Peyer's patch (tissue), 4 donors: ENCODE results near the gene HCRTR1. TPM values are rescaled to one million over a fixed set of nuclear protein-coding genes. Genes with fewer than 3 reads are reported as not detected.
"Not testable (repeated sequence)": the region's sequence is repeated elsewhere in the genome, so short reads cannot be mapped to it uniquely, and the experiment has no call there.

ENCODE experiments used
- DNase-seq, 3 donors: peaks; one replicate each; pipeline ENCODE4 v3.0.0-alpha.2; 2017 to 2019
- H3K27ac ChIP-seq, 4 donors: fragments of 200-600 bp; sonication (generic); one replicate each; pipeline ENCODE4 v1.5.1; 2016 to 2019
- H3K27me3 ChIP-seq, 2 donors: fragments of 200-600 bp; sonication (generic); one replicate each; pipeline ENCODE4 v1.5.1; 2019
- H3K36me3 ChIP-seq, 3 donors: fragments of 200-600 bp; sonication (generic); one replicate each; pipeline ENCODE4 v1.5.1; 2016 to 2019
- H3K4me1 ChIP-seq, 4 donors: fragments of 200-600 bp; sonication (generic); one replicate each; pipeline ENCODE4 v1.5.1; 2016 to 2019
- H3K4me3 ChIP-seq, 4 donors: fragments of 200-600 bp; sonication (generic); 1 replicate in 3 of 4; 2 replicates in 1 of 4; pipeline ENCODE4 v1.5.1; 2016 to 2019; ENCODE audit warnings: mild to moderate bottlenecking in 1 of 4
- H3K9me3 ChIP-seq, 4 donors: fragments of 200-600 bp; sonication (generic); one replicate each; pipeline ENCODE4 v1.5.1; 2016 to 2019; ENCODE audit warnings: mild to moderate bottlenecking in 1 of 4
- CTCF ChIP-seq, 6 experiments: fragments of 450-650 bp in 4 of 6; fragments of 200-600 bp in 2 of 6; sonication (generic) in 1 of 6; IDR thresholded peaks; one replicate each; pipeline ENCODE4 v1.5.1; 2017 to 2019; ENCODE audit warnings: antibody characterized with exemption in 6 of 6, mild to moderate bottlenecking in 3 of 6, moderate library complexity in 1 of 6
- POLR2A ChIP-seq, 2 donors: fragments of 450-650 bp; IDR thresholded peaks; one replicate each; pipeline ENCODE4 v1.5.1; 2017; ENCODE audit warnings: antibody characterized with exemption in 2 of 2, mild to moderate bottlenecking in 2 of 2, moderate library complexity in 2 of 2
- total RNA-seq, 4 donors: library from RNA; depleted of rRNA; stranded (reverse); fragments of >200 nt; gene quantifications; one replicate each; pipeline ENCODE4 v1.1.0, GENCODE V29; 2016

HCRTR1 gene
- total RNA-seq, 4 donors from 2014 or later: not detected

- Histone ChIP-seq H3K36me3 (peaks cover 0 to 28% (median 0%) of the 10 kb centered on the region in 3 donors), H3K4me3 (peak overlapping the region in 1 of 4 donors; percentile 3), H3K4me1 (peaks cover 0 to 85% (median 2%) of the 10 kb centered on the region in 4 donors), H3K27me3 (no peaks in the 10 kb centered on the region), H3K9me3 (no peaks in the 10 kb centered on the region), H3K27ac (peak overlapping the region in 2 of 4 donors; percentile 65 to 82)
- DNase-seq: peak in 1 of 3 donors; percentile 1
- TF ChIP-seq CTCF (IDR thresholded peaks at IDR 0.05) (no peak), POLR2A (IDR thresholded peaks at IDR 0.05) (no peak)
These were observed 32.4 kb upstream of the HCRTR1 start for GRCh38 chr1:31584869-31585735.

- peaks cover 0 to 28% (median 0%) of the 10 kb centered on the region in 3 donors for H3K36me3 ChIP-seq
- H3K4me3 ChIP-seq: no peak overlapping the region
- H3K9me3 ChIP-seq: no peaks in the 10 kb centered on the region
- TF ChIP-seq POLR2A (IDR thresholded peaks at IDR 0.05): no peak
- no peak for TF ChIP-seq CTCF (IDR thresholded peaks at IDR 0.05)
- no peaks in the 10 kb centered on the region for H3K27me3 ChIP-seq
- H3K27ac ChIP-seq: peak overlapping the region in 1 of 4 donors; percentile 81
- DNase-seq: peak in 1 of 3 donors; percentile 8
- H3K4me1 ChIP-seq: peaks cover 0 to 86% (median 2%) of the 10 kb centered on the region in 4 donors
These were observed 31.6 kb upstream of the HCRTR1 start for GRCh38 chr1:31585736-31586365.

DNA sequence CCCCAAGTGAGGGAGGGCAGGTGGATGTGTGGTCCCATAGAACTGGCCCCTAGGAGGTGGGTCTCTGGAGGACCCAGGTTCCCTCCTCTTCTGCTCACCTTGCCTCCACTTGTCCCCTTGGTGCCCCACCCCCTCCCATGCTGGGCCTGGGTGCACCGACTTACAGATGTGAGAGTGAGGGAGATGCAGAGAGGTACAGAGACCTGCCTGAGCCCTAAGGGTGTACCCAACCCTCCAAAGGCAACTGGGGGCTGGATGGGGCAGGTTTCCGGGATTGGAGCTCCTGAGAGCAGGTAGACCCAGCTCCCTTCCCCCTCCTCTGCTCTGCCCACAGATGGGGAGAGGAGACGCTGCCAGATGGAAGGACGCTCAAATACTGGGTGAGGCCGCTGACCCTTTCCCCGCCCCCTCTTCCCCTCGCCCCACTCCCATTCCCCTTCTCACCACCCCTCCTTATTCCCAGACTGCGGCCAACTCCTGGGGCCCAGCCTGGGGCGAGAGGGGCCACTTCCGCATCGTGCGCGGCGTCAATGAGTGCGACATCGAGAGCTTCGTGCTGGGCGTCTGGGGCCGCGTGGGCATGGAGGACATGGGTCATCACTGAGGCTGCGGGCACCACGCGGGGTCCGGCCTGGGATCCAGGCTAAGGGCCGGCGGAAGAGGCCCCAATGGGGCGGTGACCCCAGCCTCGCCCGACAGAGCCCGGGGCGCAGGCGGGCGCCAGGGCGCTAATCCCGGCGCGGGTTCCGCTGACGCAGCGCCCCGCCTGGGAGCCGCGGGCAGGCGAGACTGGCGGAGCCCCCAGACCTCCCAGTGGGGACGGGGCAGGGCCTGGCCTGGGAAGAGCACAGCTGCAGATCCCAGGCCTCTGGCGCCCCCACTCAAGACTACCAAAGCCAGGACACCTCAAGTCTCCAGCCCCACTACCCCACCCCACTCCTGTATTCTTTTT is 30.8 kb upstream of the HCRTR1 start:
- Histone ChIP-seq H3K4me1 (peaks cover 0 to 78% (median 2%) of the 10 kb centered on the region in 4 donors), H3K9me3 (no peaks in the 10 kb centered on the region), H3K4me3 (no peak overlapping the region), H3K27ac (peak overlapping the region in 2 of 4 donors; percentile 13 to 81), H3K27me3 (no peaks in the 10 kb centered on the region), H3K36me3 (peaks cover 0 to 28% (median 0%) of the 10 kb centered on the region in 3 donors)
- no peak for TF ChIP-seq POLR2A (IDR thresholded peaks at IDR 0.05)
- no peak for TF ChIP-seq CTCF (IDR thresholded peaks at IDR 0.05)
- DNase-seq: peak in 1 of 3 donors; percentile 3

GRCh38 chr1:31587328-31587699 is 30.2 kb upstream of the HCRTR1 start:
- peaks cover 0 to 71% (median 2%) of the 10 kb centered on the region in 4 donors for H3K4me1 ChIP-seq
- peak overlapping the region in 2 of 4 donors; percentile 81 to 82 for H3K27ac ChIP-seq
- not testable (repeated sequence) for H3K4me3 ChIP-seq, DNase-seq, H3K9me3 ChIP-seq, H3K27me3 ChIP-seq
- H3K36me3 ChIP-seq: peaks cover 0 to 28% (median 0%) of the 10 kb centered on the region in 3 donors

GRCh38 chr1:31587720-31588423 is 29.6 kb upstream of the HCRTR1 start:
- H3K9me3 ChIP-seq: no peaks in the 10 kb centered on the region
- peaks cover 0 to 65% (median 2%) of the 10 kb centered on the region in 4 donors for H3K4me1 ChIP-seq
- no peak overlapping the region for H3K4me3 ChIP-seq
- H3K27me3 ChIP-seq: no peaks in the 10 kb centered on the region
- H3K27ac ChIP-seq: peak overlapping the region in 3 of 4 donors; percentile 62 to 82 (median 81)
- peak; percentile 28 to 86 (median 84) for DNase-seq
- TF ChIP-seq CTCF (IDR thresholded peaks at IDR 0.05): peak in 4 of 6 experiments; percentile 52 to 65 (median 62)
- TF ChIP-seq POLR2A (IDR thresholded peaks at IDR 0.05): no peak
- H3K36me3 ChIP-seq: peaks cover 0 to 28% (median 0%) of the 10 kb centered on the region in 3 donors
